CD4-positive, CD25-positive, alpha-beta regulatory T cell (primary cell): ENCODE data around the gene CGB7. TPM values are rescaled to one million over a fixed set of nuclear protein-coding genes. Genes with fewer than 3 reads are reported as not detected.

Source experiments
- ATAC-seq, 2 donors: fragments of 150-1000 bp; cut with Tn5 transposase; one replicate each; pipeline ENCODE4 v1.10.0; 2021; ENCODE audit warnings: low read depth in 2 of 2, moderate number of reproducible peaks in 2 of 2, moderate library complexity in 1 of 2
- DNase-seq, 3 donors: peaks; one replicate each; pipeline versions ENCODE4 v3.0.0 to v3.0.0-alpha.2; 2012 to 2022; ENCODE audit warnings: mixed read lengths in 1 of 3
- H3K27ac ChIP-seq: one replicate; pipeline ENCODE4 v1.7.0; 2013; ENCODE audit warnings: mild to moderate bottlenecking, low read length; ENCODE audit not compliant: insufficient read depth, poor library complexity, severe bottlenecking
- H3K27me3 ChIP-seq: one replicate; pipeline ENCODE4 v1.7.0; 2013; ENCODE audit warnings: low read length; ENCODE audit not compliant: control insufficient read depth, insufficient read depth
- H3K36me3 ChIP-seq: one replicate; pipeline ENCODE4 v1.7.0; 2013; ENCODE audit warnings: mild to moderate bottlenecking, low read length, moderate library complexity; ENCODE audit not compliant: control insufficient read depth, insufficient read depth
- H3K4me1 ChIP-seq: 2 replicates; pipeline ENCODE4 v1.7.0; 2013; ENCODE audit warnings: mild to moderate bottlenecking, low read length; ENCODE audit not compliant: insufficient read depth, control insufficient read depth, poor library complexity, severe bottlenecking
- H3K4me3 ChIP-seq: one replicate; pipeline ENCODE4 v1.7.0; 2013; ENCODE audit warnings: low read depth, mild to moderate bottlenecking, low read length, moderate library complexity
- H3K9me3 ChIP-seq, 2 experiments: 1 replicate in 1 of 2; 2 replicates in 1 of 2; pipeline ENCODE4 v1.7.0; 2013; ENCODE audit warnings: low read length in 2 of 2, mild to moderate bottlenecking in 1 of 2, moderate library complexity in 1 of 2; ENCODE audit not compliant: control insufficient read depth in 2 of 2
- H3K27ac Mint-ChIP-seq, 3 donors: one replicate each; pipeline ENCODE4 v1.8.0; 2020 to 2022; ENCODE audit warnings: mild to moderate bottlenecking in 3 of 3, mixed read lengths in 3 of 3, moderate library complexity in 2 of 3
- H3K27me3 Mint-ChIP-seq: one replicate; pipeline ENCODE4 v1.8.0; 2022; ENCODE audit warnings: mild to moderate bottlenecking, mixed read lengths
- H3K36me3 Mint-ChIP-seq: one replicate; pipeline ENCODE4 v1.8.0; 2020; ENCODE audit warnings: mixed read lengths
- H3K4me1 Mint-ChIP-seq, 4 donors: one replicate each; pipeline ENCODE4 v1.8.0; 2020 to 2022; ENCODE audit warnings: mixed read lengths in 4 of 4, mild to moderate bottlenecking in 1 of 4
- H3K4me3 Mint-ChIP-seq, 4 donors: one replicate each; pipeline ENCODE4 v1.8.0; 2020 to 2022; ENCODE audit warnings: mild to moderate bottlenecking in 4 of 4, mixed read lengths in 4 of 4, moderate library complexity in 3 of 4
- H3K9me3 Mint-ChIP-seq, 7 donors: one replicate each; pipeline ENCODE4 v1.8.0; 2020 to 2022; ENCODE audit warnings: mixed read lengths in 7 of 7, mild to moderate bottlenecking in 3 of 7, moderate library complexity in 2 of 7
- polyA plus RNA-seq, 4 donors: library from polyadenylated mRNA; unstranded; fragments of 300-500 nt; fragmentation: Illumina TruSeq; gene quantifications; one replicate each; pipeline ENCODE4 v1.2.3, GENCODE V29; 2021
- total RNA-seq: library from RNA; stranded (reverse); gene quantifications from one replicate; pipeline ENCODE4 v1.2.3, GENCODE V29; 2022

The CGB7 gene
- total and polyA plus RNA-seq, 5 donors from 2014 or later = not detected

DNA sequence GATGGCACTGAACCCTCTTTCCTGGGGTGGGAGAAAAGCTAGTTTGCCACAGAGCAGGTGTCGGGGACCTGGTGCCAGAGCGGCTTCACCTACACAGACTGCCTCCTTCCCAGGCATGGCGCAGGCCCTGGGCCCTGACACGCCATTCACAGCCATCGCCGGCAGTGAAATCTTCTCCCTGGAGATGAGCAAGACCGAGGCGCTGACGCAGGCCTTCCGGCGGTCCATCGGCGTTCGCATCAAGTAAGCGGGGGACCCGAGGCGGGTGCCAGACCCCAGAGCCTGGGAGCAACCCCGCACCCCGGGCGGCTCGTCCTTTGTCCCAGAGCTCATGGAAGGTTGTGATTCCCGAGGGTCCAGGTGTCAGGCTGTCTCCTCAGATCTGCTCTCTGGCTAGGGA lies 50.6 kb downstream of the CGB7 start:
- peaks cover 30% of the 10 kb centered on the region for H3K36me3 ChIP-seq
- H3K27ac ChIP-seq = no peak overlapping the region
- no peak overlapping the region for H3K4me3 ChIP-seq
- Mint-ChIP-seq H3K9me3 (no peaks in the 10 kb centered on the region), H3K36me3 (peaks cover 13% of the 10 kb centered on the region), H3K27me3 (no peaks in the 10 kb centered on the region), H3K4me3 (no peak overlapping the region), H3K27ac (no peak overlapping the region), H3K4me1 (no peaks in the 10 kb centered on the region)
- H3K9me3 ChIP-seq = no peaks in the 10 kb centered on the region
- DNase-seq (no peak), ATAC-seq (no peak)
- H3K27me3 ChIP-seq = no peaks in the 10 kb centered on the region
- no peaks in the 10 kb centered on the region for H3K4me1 ChIP-seq

DNA sequence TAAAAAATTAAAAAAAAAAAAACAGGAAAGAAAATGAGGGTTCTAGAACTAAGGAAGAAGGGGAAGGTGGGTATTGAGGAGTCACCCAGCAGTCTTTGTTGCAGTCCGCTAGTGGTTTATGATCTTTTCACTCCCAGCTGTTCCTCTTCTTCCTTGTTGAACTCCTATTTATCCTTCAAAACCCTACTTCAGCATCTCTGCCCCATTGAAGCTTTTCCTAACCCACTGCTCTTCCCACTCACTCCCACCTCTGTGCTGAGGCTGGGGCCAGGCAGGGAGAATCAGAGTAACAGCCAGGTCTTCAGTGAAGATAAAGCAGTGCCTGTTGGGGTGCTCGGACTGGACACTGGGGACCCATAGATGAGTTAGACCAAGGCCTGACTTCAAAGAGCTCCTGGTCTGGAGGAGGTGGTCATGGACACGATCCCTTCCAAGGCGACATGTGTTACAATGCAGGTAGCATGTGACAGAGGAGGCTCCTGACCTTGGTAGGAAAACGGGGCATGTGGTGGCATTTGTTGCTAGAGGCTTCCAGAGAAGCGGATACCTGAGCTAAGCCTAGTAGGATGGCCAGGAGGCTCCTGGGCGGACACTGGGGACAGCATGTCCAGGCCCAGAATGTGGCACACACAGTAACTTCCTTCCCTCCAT lies 52.5 kb downstream of the CGB7 start:
- no peak overlapping the region for H3K27ac Mint-ChIP-seq
- no peak overlapping the region for H3K4me3 Mint-ChIP-seq

More for the DNA sequence above, 52.5 kb downstream of the CGB7 start:
- Mint-ChIP-seq H3K4me1 (peaks cover 0 to under 1% (median 0%) of the 10 kb centered on the region in 4 donors), H3K27me3 (no peaks in the 10 kb centered on the region), H3K9me3 (no peaks in the 10 kb centered on the region), H3K36me3 (peaks cover 13% of the 10 kb centered on the region)
- Histone ChIP-seq H3K36me3 (peaks cover 28% of the 10 kb centered on the region), H3K9me3 (no peaks in the 10 kb centered on the region), H3K27me3 (no peaks in the 10 kb centered on the region), H3K27ac (no peak overlapping the region), H3K4me3 (no peak overlapping the region), H3K4me1 (no peaks in the 10 kb centered on the region)
- ATAC-seq = no peak
- no peak for DNase-seq

Other genes starting within 250 kb of the CGB7 start
- gene BCAT2, start 246.7 kb downstream of the CGB7 start, total RNA-seq = 16.4 TPM
- 10 to 100 TPM; 19.5 to 23.0 (median 21.2) TPM for gene BCAT2, start 246.7 kb downstream of the CGB7 start, polyA plus RNA-seq
- 0.49 TPM for gene HSD17B14, start 221.3 kb downstream of the CGB7 start, total RNA-seq
- 1 to 10 TPM in 1 of 4 donors, under 1 TPM in 3; 0.29 to 2.0 (median 0.61) TPM for gene HSD17B14, start 221.3 kb downstream of the CGB7 start, polyA plus RNA-seq
- gene PLEKHA4, start 189.1 kb downstream of the CGB7 start, total RNA-seq = 2.8 TPM
- 1 to 10 TPM in 3 of 4 donors, under 1 TPM in 1; 0.84 to 4.6 (median 1.7) TPM for gene PLEKHA4, start 189.1 kb downstream of the CGB7 start, polyA plus RNA-seq
- 840 TPM for gene PPP1R15A, start 185.3 kb downstream of the CGB7 start, total RNA-seq
- gene PPP1R15A, start 185.3 kb downstream of the CGB7 start, polyA plus RNA-seq = 10 to 100 TPM; 39.1 to 65.6 (median 52.4) TPM
- gene TULP2, start 159.0 kb downstream of the CGB7 start, total RNA-seq = not detected
- not detected for gene TULP2, start 159.0 kb downstream of the CGB7 start, polyA plus RNA-seq
- gene NUCB1, start 157.4 kb downstream of the CGB7 start, total RNA-seq = 133 TPM
- gene NUCB1, start 157.4 kb downstream of the CGB7 start, polyA plus RNA-seq = 10 to 100 TPM; 72.8 to 99.3 (median 86.4) TPM
- not detected for gene DHDH, start 124.0 kb downstream of the CGB7 start, total RNA-seq
- gene DHDH, start 124.0 kb downstream of the CGB7 start, polyA plus RNA-seq = 1 to 10 TPM in 2 of 4 donors, under 1 TPM in 2; 0.68 to 2.4 (median 1.1) TPM
- gene BAX, start 102.9 kb downstream of the CGB7 start, total RNA-seq = 92.8 TPM
- 10 to 100 TPM; 47.9 to 73.1 (median 61.1) TPM for gene BAX, start 102.9 kb downstream of the CGB7 start, polyA plus RNA-seq
- gene FTL, start 92.4 kb downstream of the CGB7 start, total RNA-seq = 575 TPM
- gene FTL, start 92.4 kb downstream of the CGB7 start, polyA plus RNA-seq = 1,000 to 10,000 TPM; 4,061 to 5,675 (median 4,823) TPM
- gene GYS1, start 64.4 kb downstream of the CGB7 start, total RNA-seq = 37.1 TPM
- gene GYS1, start 64.4 kb downstream of the CGB7 start, polyA plus RNA-seq = 10 to 100 TPM; 24.5 to 28.8 (median 26.2) TPM
- gene RUVBL2, start 63.9 kb downstream of the CGB7 start, total RNA-seq = 18.5 TPM
- 10 to 100 TPM; 49.1 to 60.2 (median 52.9) TPM for gene RUVBL2, start 63.9 kb downstream of the CGB7 start, polyA plus RNA-seq
- not detected for gene LHB, start 40.7 kb downstream of the CGB7 start, total RNA-seq
- not detected for gene LHB, start 40.7 kb downstream of the CGB7 start, polyA plus RNA-seq
- not detected for gene CGB3, start 33.4 kb downstream of the CGB7 start, total RNA-seq
- not detected for gene CGB3, start 33.4 kb downstream of the CGB7 start, polyA plus RNA-seq
- not detected for gene CGB2, start 25.9 kb downstream of the CGB7 start, total RNA-seq
- gene CGB2, start 25.9 kb downstream of the CGB7 start, polyA plus RNA-seq = not detected
- not detected for gene CGB1, start 20.9 kb downstream of the CGB7 start, total RNA-seq
- not detected for gene CGB1, start 20.9 kb downstream of the CGB7 start, polyA plus RNA-seq
- not detected for gene CGB5, start 13.9 kb downstream of the CGB7 start, total RNA-seq
- gene CGB5, start 13.9 kb downstream of the CGB7 start, polyA plus RNA-seq = not detected
- not detected for gene CGB8, start 8.6 kb downstream of the CGB7 start, total RNA-seq
- gene CGB8, start 8.6 kb downstream of the CGB7 start, polyA plus RNA-seq = not detected
- gene NTF4, start 7.1 kb upstream of the CGB7 start, total RNA-seq = not detected
- gene NTF4, start 7.1 kb upstream of the CGB7 start, polyA plus RNA-seq = not detected
- not detected for gene KCNA7, start 14.9 kb upstream of the CGB7 start, total RNA-seq
- not detected for gene KCNA7, start 14.9 kb upstream of the CGB7 start, polyA plus RNA-seq
- gene SNRNP70, start 27.7 kb upstream of the CGB7 start, total RNA-seq = 381 TPM
- gene SNRNP70, start 27.7 kb upstream of the CGB7 start, polyA plus RNA-seq = 10 to 100 TPM; 45.5 to 55.4 (median 52.2) TPM
- 5.5 TPM for gene LIN7B, start 56.6 kb upstream of the CGB7 start, total RNA-seq
- gene LIN7B, start 56.6 kb upstream of the CGB7 start, polyA plus RNA-seq = 1 to 10 TPM; 2.6 to 4.4 (median 4.2) TPM
- gene C19orf73, start 61.4 kb upstream of the CGB7 start, total RNA-seq = 1.7 TPM
- 1 to 10 TPM; 1.1 to 3.7 (median 2.0) TPM for gene C19orf73, start 61.4 kb upstream of the CGB7 start, polyA plus RNA-seq
- gene PPFIA3, start 61.8 kb upstream of the CGB7 start, total RNA-seq = 2.6 TPM
- under 1 TPM in 3 of 4 donors, not detected in 1; 0.11 to 0.17 (median 0.17) TPM for gene PPFIA3, start 61.8 kb upstream of the CGB7 start, polyA plus RNA-seq
- gene HRC, start 97.6 kb upstream of the CGB7 start, total RNA-seq = not detected
- not detected for gene HRC, start 97.6 kb upstream of the CGB7 start, polyA plus RNA-seq
- gene TRPM4, start 100.0 kb upstream of the CGB7 start, total RNA-seq = not detected
- gene TRPM4, start 100.0 kb upstream of the CGB7 start, polyA plus RNA-seq = not detected